NCI-H774 (cell line): ENCODE results near the gene GPC6.

ENCODE experiments used
- DNase-seq: peaks from one replicate; lab custom pipeline; 2025; lab: John Stamatoyannopoulos, UW

The GPC6 gene

GRCh38 chr13:93502987-93503615 lies 276.5 kb downstream of the GPC6 start:
- DNase-seq = no peak

- no peak for DNase-seq
Measured at GRCh38 chr13:93505104-93505952, 278.7 kb downstream of the GPC6 start.

- DNase-seq = no peak
Measured at GRCh38 chr13:93511011-93511410, 284.4 kb downstream of the GPC6 start.

- DNase-seq = no peak
Measured at GRCh38 chr13:93515267-93515666, 288.7 kb downstream of the GPC6 start.

GRCh38 chr13:93517658-93518057 lies 291.1 kb downstream of the GPC6 start:
- DNase-seq = no peak

GRCh38 chr13:93521307-93521706 lies 294.7 kb downstream of the GPC6 start:
- DNase-seq = no peak

GRCh38 chr13:93522501-93522900 lies 295.9 kb downstream of the GPC6 start:
- DNase-seq = no peak

- no peak for DNase-seq
Measured at GRCh38 chr13:93525087-93525486, 298.5 kb downstream of the GPC6 start.

- no peak for DNase-seq
Measured at GRCh38 chr13:93527748-93528297, 301.2 kb downstream of the GPC6 start.

GRCh38 chr13:93529961-93530360 lies 303.4 kb downstream of the GPC6 start:
- DNase-seq = no peak

- DNase-seq = no peak
Measured at GRCh38 chr13:93534181-93534700, 307.6 kb downstream of the GPC6 start.

- no peak for DNase-seq
Measured at GRCh38 chr13:93535251-93535650, 308.6 kb downstream of the GPC6 start.

GRCh38 chr13:93539914-93540313 lies 313.3 kb downstream of the GPC6 start:
- no peak for DNase-seq

- DNase-seq = no peak
Measured at GRCh38 chr13:93547886-93548285, 321.3 kb downstream of the GPC6 start.

GRCh38 chr13:93549326-93550005 lies 322.9 kb downstream of the GPC6 start:
- DNase-seq = no peak

- no peak for DNase-seq
Measured at GRCh38 chr13:93550236-93550635, 323.6 kb downstream of the GPC6 start.

GRCh38 chr13:93552596-93552995 lies 326.0 kb downstream of the GPC6 start:
- DNase-seq = no peak

- DNase-seq = no peak
Measured at GRCh38 chr13:93554514-93554913, 327.9 kb downstream of the GPC6 start.

- no peak for DNase-seq
Measured at GRCh38 chr13:93558637-93559036, 332.0 kb downstream of the GPC6 start.

- DNase-seq = no peak
Measured at GRCh38 chr13:93559718-93560117, 333.1 kb downstream of the GPC6 start.

- DNase-seq = no peak
Measured at GRCh38 chr13:93561576-93562225, 335.1 kb downstream of the GPC6 start.

GRCh38 chr13:93562676-93563075 lies 336.1 kb downstream of the GPC6 start:
- no peak for DNase-seq
